Measurements from ENCODE around the gene PPEF2. TPM values are rescaled to one million over a fixed set of nuclear protein-coding genes. Genes with fewer than 3 reads are reported as not detected.

Gene PPEF2
- total RNA-seq, 3 donors from 2014 or later: 0.13 to 0.43 TPM; not detected in 1

- ATAC-seq (peak; percentile 92), DNase-seq (peak in 1 of 3 donors; percentile 29)
- H3K4me3 ChIP-seq: no peak overlapping the region
- no peaks in the 10 kb centered on the region for H3K9me3 ChIP-seq
- no peaks in the 10 kb centered on the region for H3K4me1 ChIP-seq (ENCODE audit: low read depth)
- H3K36me3 ChIP-seq (ENCODE audit: low read depth): no peaks in the 10 kb centered on the region
- no peak for TF ChIP-seq CTCF (IDR thresholded peaks at IDR 0.05)
- intact Hi-C loops (cut with DNase I, micrococcal nuclease): loop anchor here in 1 of 2 donors (10.0 kb wide), 1 partner anchor 169 kb away; no protein-coding TSS in a partner anchor
Observed at GRCh38 chr4:75895744-75896314, 6.4 kb downstream of the PPEF2 start.

GRCh38 chr4:75892508-75892907 lies 9.7 kb downstream of the PPEF2 start:
- peak; percentile 35 for ATAC-seq
- intact Hi-C loops (cut with DNase I, micrococcal nuclease): loop anchor here in 1 of 2 donors (10.0 kb wide), 1 partner anchor 172 kb away; no protein-coding TSS in a partner anchor
- no peaks in the 10 kb centered on the region for H3K4me1 ChIP-seq (ENCODE audit: low read depth)
- no peaks in the 10 kb centered on the region for H3K9me3 ChIP-seq
- no peak for TF ChIP-seq CTCF (IDR thresholded peaks at IDR 0.05)
- no peaks in the 10 kb centered on the region for H3K36me3 ChIP-seq (ENCODE audit: low read depth)
- H3K4me3 ChIP-seq: no peak overlapping the region
- no peak for DNase-seq

GRCh38 chr4:75891611-75892010 lies 10.6 kb downstream of the PPEF2 start:
- ATAC-seq (no peak), DNase-seq (no peak)
- intact Hi-C loops (cut with DNase I, micrococcal nuclease): loop anchor here in 1 of 2 donors (10.0 kb wide), 1 partner anchor 173 kb away; no protein-coding TSS in a partner anchor
- H3K36me3 ChIP-seq (ENCODE audit: low read depth): no peaks in the 10 kb centered on the region
- no peaks in the 10 kb centered on the region for H3K4me1 ChIP-seq (ENCODE audit: low read depth)
- H3K4me3 ChIP-seq: no peak overlapping the region
- H3K9me3 ChIP-seq: no peaks in the 10 kb centered on the region
- no peak for TF ChIP-seq CTCF (IDR thresholded peaks at IDR 0.05)

- Histone ChIP-seq H3K9me3 (no peaks in the 10 kb centered on the region), H3K36me3 (ENCODE audit: low read depth) (no peaks in the 10 kb centered on the region), H3K4me3 (no peak overlapping the region), H3K4me1 (ENCODE audit: low read depth) (no peaks in the 10 kb centered on the region)
- TF ChIP-seq CTCF (IDR thresholded peaks at IDR 0.05): no peak
- ATAC-seq (no peak), DNase-seq (no peak)
- intact Hi-C loops (cut with DNase I, micrococcal nuclease): loop anchor here in 1 of 2 donors (10.0 kb wide), 1 partner anchor 175 kb away; no protein-coding TSS in a partner anchor
Observed at GRCh38 chr4:75889537-75890199, 12.6 kb downstream of the PPEF2 start.

GRCh38 chr4:75886104-75886503 lies 16.1 kb downstream of the PPEF2 start:
- Histone ChIP-seq H3K9me3 (no peaks in the 10 kb centered on the region), H3K4me1 (ENCODE audit: low read depth) (no peaks in the 10 kb centered on the region), H3K4me3 (no peak overlapping the region), H3K36me3 (ENCODE audit: low read depth) (no peaks in the 10 kb centered on the region)
- TF ChIP-seq CTCF (IDR thresholded peaks at IDR 0.05): no peak
- DNase-seq (no peak), ATAC-seq (no peak)
- intact Hi-C loops (cut with DNase I, micrococcal nuclease): no loop called here
